Measurements from ENCODE around the gene STK39. TPM values are rescaled to one million over a fixed set of nuclear protein-coding genes. Genes with fewer than 3 reads are reported as not detected.
"Not testable (repeated sequence)": the region's sequence is repeated elsewhere in the genome, so short reads cannot be mapped to it uniquely, and the experiment has no call there.

STK39 gene
- total RNA-seq (2014; rRNA removed): 31.0 and 35.3 TPM in 2 replicates
- 20.1 TPM for polyA plus RNA-seq (2012)

DNA sequence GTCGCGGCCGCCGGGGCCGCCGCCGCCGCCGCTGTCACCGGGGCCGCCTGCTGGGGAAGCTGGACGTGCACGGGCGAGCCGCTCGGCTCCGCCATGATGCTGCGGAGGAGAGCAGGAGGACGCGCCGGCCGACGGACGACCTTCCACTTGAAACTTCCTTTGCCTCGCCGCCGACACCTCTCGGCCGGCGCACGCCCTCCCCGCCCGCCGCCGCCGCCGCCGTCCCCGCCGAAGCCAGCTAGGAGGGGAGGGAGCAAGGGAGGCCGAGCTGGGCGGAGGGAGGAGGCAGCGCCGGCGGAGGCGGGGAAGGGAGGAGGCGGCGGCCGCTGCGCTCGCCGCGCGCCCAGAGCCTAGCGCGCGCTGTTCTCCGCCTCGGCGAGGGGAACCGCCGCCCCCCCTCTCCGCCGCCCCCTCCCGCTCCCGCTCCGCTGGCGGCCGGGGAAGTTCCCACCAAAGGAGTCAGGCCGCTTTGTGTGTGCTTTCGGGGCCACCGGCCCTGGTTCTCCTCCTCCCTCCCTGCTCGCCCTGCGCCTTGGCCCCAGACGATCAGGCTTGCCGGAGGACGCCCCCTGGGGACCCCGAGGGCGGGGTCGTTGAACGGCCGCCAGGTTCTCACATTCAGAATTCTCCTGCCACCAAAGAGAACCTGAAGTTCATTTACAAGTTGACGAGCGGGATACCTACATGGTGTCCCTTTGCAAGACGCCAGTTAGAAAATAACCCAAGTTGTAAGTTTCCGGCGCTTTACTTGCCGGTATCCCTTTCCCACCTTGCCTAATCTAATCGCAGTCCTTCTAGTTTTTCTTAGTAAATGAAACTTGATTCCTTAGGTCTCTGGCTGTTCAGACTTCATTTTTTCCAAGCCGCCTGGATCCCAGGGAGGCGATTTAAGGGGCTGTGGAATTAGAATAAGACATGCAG is at the start of gene STK39:
TSS of gene STK39 (minus strand) at position 255 of the 921 bp plus-strand sequence. CDS start at position 95, 160 bp downstream.
- peak; percentile 76 for DNase-seq (ENCODE audit: low read depth)

DNA sequence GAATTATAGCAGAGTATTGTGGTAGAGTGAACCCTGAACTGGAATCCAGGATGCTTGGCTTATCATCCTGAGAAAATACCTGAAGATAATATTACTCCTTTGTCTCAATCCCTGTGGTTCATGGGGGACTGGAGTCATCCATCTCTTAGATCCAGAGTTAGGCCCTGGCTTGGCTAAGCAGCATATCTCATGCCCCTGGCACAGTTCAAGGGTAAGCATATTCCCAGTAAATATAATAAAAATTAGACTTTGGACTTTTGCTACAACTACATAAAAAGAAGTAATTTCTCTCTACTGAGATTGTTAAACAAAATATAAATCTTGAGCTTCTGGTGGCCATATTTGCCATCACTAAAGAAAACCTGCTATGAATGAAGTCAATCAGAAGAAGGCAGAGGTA is 47.7 kb upstream of the STK39 start:
- DNase-seq (ENCODE audit: low read depth): no peak

DNA sequence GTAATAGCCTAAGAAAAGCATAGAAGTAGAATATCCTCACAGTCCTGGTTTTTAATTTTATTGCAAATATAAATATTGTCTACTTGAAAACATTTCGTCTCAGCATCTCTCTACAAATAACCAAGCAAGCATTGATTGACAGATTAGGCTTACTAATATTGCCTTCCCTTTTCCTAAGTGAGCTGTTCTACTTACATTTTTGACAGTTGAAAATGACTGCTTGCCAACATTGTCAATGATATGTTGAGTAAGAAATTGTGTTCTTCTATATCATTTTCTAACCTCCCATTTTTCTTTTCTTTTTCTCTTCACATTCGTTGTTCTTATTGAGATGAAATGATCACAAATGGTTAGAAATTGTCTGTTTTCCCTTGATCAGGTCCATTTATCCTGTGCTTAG is 47.0 kb upstream of the STK39 start:
- DNase-seq (ENCODE audit: low read depth): no peak

DNA sequence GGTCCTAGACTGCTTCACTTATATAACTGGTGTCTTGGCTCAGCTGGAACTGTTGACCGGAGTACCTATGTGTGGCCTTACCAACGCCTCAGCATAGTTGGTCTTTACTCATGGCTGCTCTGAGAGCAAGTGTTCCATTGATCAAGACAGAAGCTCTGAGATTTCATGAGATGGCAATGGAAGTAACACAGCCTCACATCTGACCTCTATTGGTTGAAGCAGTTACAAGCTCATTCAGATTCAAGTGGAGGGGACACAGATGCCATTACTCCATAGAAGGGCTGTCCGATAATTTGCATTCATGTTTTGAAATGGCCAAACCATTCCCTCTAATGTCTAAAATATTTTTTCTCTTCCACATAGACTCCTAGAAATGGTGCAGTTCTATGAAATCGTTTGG is 46.4 kb upstream of the STK39 start:
- DNase-seq (ENCODE audit: low read depth): no peak

DNA sequence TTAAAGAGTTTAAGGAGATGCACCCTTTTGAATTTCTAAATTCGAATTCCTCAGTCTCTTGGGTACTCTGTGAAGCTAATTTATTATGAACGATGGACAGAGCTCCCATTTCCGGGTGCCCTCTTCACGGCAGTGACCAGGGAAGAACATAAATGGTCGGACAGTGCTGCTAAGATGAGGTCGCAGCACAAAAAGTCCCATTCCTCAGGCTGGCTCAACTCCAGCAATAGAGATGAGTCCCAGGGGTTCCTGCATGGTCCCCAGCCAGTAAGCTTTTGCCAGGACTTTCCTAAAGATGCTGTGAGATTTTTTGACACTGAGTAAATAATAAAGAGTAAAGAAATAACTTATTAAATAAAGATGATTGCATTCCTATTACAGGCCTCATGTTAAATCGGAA is 43.0 kb upstream of the STK39 start:
- no peak for DNase-seq (ENCODE audit: low read depth)

DNA sequence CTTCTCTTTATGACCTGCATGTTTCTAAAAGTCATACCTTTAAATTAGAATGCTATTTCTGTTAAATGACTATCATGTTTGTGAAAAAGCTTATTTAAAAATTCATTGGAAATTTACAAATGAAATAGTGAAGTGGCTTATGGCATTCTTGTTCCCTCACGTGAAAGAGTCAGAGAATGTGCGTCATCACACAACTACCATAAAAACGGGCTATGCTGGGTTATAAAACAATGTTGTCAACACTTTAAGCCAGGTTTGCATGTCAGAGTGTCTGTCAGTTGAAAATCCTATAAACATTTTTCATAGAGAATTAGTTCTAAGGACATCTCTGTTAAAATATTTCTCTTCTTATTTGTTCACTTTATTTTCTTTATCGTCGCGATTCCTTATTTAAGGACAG is 42.5 kb upstream of the STK39 start:
- DNase-seq (ENCODE audit: low read depth): no peak

DNA sequence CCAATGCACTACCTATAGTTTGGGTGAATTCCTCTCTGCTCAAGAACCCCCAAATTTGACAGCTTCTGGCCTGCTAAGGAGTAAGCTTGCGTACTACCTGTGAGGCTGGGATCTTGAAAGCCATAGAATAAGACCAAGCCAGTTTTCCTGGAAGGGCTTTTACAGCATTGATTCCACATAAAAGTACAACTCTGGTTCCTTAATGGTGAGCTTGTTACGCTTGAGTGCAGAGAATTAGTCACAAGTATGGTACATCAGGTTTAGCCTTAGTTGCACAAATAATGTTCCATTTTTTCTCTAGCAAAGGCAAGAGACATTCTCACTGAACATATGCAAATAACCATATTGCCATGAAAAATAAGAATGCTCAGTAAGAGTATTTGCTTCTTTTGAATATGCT is 39.1 kb upstream of the STK39 start:
- DNase-seq (ENCODE audit: low read depth): no peak

DNA sequence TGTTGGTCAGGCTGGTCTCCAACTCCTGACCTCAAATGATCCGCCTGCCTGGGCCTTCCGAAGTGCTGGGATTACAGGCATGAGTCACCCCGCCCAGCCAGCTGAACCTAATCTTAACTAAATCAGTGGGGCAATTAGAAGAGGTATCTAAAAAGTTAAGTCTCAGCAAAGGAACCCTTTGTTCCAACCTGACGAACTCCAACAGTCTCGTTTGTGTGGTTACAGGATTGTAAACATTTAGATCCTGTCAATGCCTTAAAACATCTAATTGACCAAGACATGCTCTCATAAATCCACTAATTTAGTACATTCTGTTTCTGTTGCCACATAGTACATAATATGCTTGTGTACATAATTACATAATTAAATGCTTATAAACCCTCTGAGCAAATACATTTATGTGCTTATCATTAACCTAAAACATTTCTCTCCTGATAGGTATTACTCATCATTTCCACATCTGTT is 31.1 kb upstream of the STK39 start:
- peak; percentile 70 for DNase-seq (ENCODE audit: low read depth)

DNA sequence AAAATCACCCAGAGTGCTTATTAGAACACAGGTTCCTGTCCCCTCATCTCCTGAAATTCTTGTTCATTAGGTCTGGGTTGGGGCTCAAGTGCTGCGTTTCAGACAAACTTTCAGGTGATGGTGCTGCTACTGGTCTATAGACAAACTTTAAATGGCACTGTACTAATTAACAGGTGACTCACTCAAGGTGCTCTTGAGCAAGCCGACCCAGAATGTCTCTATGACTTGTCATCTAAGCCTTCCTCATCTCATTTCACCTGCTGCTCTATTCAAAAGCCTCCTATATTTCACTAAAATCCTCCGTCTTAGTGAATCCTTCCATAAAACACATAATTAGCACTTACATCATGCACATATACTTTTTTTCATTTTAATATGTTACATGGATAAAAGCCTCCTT is 29.9 kb upstream of the STK39 start:
- no peak for DNase-seq (ENCODE audit: low read depth)

DNA sequence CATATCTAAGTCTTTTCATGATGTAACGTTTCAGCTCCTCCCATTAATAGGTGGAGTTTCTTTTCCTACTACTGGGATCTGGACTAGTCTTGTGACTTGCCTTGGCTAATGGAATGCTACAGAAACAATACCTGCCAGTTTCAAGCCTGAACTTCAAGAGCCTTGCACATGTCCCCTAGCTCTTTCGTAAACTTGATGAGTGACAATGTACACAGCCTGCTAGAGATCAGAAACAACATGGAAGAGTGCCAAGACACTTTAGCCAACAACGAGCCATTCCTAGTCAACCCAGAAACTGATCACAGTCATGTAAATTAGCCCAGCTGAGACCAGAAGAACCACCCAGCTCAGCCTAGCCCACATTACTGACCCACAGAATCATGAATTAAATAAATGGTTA is 24.8 kb upstream of the STK39 start:
- DNase-seq (ENCODE audit: low read depth): no peak

DNA sequence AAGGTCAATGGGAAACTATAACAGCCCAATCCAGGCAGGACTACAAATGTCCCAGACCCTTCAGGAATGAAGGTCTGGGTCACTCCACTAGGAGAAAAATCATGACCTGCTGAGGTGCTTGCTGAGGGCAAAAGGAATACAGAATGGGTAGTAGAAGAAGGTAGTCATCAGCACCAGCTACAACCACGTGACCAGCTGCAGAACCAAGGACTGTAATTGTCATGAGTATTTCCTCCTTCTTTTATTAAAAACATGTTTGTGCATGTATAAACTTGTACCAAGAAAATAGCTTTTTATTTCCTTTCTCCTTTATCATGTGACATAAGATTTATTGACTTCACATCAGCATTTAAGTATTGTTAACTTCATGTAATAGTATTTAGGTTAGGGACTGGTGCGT is 15.5 kb upstream of the STK39 start:
- DNase-seq (ENCODE audit: low read depth): not testable (repeated sequence)

DNA sequence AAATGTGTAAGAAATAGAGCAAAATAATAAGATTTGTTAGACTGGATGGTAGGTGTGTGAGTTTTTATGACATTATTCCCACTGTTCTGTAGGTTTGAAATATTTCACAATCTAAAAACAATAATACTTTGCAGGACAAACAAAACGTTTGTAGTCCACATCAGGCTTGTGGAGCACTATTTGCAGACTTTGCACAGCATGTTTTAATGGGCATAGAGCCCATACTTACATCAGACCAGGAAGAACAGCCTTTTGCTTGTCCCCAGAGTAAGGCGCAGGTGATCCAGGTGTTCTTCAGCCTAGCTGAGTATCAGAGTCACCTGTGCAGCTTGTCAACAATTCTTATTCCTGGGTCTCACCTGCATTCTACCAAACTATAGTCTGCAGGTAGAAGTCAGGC is 9.1 kb upstream of the STK39 start:
- DNase-seq (ENCODE audit: low read depth): no peak

DNA sequence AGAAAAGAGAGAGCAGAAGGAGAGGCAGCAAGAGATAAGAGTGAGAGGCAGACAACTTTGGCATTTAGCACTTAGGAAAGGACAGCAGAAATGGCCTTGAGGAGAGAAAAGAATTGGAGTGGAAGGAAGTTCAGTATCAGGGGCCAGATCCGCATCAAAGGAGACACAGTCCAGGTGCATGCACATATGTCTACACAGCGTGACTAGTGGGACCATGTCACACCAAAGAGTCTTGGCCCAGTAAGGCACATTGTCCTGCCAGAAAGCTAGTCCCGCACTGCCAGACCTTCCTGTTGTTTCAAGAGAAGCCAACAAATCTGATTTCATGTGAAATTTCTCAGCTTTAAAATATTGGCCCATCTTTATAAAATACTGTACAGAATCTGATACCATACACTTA is 8.5 kb upstream of the STK39 start:
- no peak for DNase-seq (ENCODE audit: low read depth)

DNA sequence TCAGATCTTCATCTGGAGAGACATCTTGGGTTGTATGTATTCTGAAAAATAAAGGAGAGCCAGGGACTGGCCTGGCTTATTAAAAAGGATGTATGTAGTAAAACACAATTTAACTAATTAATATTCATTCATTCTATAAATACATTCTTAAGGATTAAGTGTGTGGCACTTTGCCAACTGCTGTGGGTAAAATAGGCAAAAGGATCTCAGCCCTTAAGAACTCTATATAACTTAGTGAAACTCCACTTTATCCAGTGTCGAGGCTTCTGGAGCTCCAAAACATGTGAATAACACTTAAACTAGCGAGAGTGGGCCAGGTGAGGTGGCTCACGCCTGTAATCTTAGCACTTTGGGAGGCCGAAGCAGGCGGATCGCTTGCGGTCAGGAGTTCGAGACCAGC is 7.7 kb upstream of the STK39 start:
- no peak for DNase-seq (ENCODE audit: low read depth)

DNA sequence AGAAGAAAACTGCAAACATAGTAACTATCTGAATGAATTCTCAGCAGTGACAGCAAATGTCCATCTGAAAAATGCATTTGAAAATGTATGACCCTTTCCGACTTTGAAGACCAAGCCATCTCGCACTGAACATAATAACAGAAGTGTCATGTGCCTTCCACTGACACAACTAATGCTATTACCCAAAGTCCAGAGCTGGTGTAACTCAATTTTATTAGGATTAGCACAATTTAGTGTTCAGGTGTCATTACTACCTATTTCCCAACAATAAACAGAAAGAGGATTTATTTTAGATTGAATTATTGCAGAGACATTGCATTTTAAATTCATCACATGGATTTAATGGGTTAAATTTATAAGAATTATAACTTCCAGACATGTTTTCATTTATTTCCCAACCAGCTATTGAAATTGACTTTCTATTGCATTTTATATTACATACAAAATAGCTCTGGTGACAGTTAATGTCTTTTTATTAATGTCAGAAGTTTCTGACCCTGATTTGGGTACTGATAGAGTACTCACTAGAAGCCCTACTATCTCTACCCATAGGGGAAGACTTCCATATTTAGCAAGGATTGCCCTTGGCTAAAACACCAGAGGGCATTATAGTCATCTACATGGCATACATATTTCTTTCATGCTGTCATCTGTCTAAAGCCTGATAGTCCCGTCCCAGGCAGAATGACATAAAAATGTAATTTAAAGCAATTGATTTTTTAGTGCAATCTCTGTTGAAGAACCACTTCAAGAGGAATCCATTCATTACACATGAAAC is 7.0 kb upstream of the STK39 start:
- DNase-seq (ENCODE audit: low read depth): peak; percentile 63

DNA sequence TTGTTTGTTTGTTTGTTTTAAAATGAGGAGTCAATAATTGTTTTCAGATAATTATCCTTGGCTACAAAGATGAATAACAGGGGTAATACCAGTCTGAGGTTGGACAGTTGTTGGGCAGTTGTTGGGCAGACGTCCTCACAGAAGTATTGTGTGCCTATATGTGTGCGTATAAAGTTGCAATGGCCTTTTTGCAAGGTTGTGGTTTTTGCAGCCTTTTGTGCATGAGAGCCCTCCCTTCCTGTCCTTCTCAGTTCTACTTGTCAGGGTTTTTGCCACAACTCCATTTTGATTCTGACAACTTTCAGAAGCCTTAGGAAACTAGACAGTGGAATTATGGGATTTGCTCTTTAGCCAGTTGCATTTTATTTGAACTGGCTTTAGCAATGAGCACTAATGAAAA is 6.0 kb upstream of the STK39 start:
- DNase-seq (ENCODE audit: low read depth): no peak

DNA sequence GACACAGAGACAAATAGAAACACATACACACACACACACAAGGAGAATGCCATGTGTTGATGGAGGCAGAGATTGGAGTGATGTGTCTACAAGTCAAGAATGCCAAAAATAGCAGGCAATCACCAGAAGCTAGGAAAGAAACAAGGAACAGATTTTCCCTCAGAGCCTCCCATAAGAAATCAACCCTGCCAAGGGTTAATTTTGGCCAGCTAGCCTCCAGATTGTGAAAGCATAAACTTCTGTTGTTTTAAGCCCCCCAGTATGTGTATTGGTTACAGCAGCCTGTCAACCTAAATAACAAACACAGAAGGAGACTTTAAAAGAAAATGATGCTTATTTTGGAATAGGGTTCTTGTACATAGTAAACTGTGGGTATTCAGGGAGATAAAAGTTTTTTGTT is 5.6 kb upstream of the STK39 start:
- DNase-seq (ENCODE audit: low read depth): no peak

DNA sequence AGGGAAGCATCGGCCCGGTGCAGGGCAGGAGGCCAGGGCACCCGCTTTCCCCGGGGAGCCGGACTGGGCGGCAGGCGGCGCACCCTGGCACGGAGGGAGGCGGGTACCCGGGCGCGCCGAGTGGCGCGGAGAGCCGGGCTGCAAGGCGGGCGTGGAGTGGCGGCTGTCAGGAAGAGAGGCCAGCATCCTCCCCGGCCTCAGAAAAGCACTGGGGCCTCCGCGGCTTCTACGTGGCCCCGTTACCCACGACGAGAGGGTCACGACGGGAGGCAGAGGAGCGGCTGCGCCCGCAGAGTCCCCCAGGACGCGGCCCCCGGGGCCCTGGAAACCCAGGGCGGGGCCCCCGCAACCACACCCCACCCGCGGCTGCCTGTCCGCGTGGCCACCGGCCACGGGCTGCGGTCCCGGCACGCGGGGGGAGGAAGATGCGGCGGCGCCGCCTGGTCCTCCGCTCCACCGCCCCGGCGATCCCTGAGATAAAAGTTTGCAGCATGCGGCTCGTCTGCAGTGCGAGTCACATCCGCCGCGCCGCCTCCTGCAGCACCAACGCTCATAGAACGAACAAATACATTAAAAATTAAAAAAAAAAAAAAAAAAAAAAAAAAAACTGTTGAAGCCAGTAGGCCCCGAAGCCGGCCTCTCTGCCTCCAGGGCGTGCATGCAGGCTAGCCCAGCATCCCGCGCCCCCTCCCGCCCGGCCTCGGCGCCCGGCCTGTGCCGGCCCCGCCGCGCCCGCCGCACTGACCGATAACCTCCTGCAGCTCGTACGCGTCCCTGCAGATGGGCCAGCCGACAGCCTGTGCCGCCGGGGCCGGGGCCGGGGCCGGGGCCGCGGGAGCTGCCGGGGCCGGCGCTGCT is 683 bp downstream of the STK39 start:
- peak; percentile 65 for DNase-seq (ENCODE audit: low read depth)

DNA sequence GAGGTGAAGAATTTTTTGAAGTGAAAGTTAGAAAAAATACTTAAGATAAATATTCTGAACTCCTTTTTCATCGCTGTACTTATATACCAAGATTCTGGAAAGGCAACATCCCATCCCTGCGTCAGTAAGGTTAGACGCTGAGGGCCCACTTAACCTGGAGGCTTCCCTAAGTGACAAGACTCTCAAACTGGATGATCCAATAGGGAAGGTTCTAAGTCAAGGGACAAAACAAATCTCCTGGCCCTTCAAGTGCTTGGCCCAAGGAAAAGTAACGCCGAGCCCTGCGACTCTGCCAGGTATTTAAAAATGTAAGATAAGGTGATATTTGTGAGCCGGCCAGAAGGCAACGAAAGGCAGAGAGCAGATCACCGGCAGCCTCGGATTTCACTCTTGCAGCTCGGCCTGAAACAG is 1.3 kb downstream of the STK39 start:
- no peak for DNase-seq (ENCODE audit: low read depth)

DNA sequence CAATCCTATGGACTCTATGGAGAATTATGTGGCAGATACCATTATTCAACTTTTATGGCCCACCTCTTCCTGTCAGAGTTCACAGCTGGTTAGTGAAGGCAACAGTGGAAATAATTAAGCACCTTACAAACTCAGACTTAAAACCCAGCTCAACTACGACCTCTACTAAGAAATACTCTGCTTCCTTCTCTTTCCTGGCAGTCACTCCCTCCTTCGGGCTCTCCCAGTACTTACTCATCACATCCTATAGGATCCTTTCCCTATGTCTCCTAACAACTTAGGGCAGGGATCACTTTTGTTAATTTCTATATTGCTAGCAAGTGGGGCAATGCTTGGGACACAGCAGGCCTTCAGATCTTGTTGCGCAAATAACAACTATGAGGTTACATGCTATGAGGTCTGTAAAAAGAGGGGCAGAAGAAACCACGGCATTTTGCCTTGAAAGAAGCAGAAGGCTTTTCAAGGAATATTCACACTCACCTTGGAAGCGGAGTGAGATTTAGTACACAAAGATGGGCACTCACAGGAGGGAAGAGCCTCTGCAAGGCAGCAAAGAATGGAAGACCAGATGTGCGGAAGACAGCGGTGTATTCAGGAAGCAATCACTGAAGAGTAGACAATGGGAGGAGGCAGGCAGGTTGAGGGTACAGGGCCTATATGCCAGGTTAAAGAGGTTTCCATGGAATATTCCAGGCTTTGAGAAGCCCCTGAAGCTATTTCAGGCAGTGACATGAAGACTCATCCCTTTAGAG is 2.1 kb downstream of the STK39 start:
- no peak for DNase-seq (ENCODE audit: low read depth)

DNA sequence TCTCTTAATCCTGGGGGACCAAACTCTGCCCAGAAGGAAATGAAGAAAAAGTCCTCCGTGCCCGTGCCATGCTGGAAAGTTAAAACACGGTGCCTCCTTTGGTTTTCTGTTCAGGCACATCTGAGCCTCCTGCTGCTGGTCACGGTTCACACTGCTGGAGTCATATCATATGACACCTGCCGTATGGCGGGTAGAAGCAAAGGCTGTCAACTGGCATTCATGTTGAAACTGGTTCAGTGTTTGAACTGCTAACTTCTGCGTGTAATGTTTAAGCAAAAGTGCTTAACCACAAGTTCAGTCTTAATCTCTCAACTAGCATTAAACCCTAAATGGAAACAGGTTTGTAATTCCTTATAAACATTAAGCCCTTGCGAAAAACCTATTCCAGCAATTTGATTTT is 3.1 kb downstream of the STK39 start:
- no peak for DNase-seq (ENCODE audit: low read depth)

Measured in LHCN-M2 (cell line).